ENCODE results near the gene PLAGL1.

PLAGL1 gene

GRCh38 chr6:143965503-143966171 lies 42.4 kb downstream of the PLAGL1 start:
- no peak for DNase-seq (ENCODE audit: low read depth)

- no peak for DNase-seq (ENCODE audit: low read depth)
Measured at GRCh38 chr6:143964674-143965081, 43.4 kb downstream of the PLAGL1 start.

- DNase-seq (ENCODE audit: low read depth), result no peak
Measured at GRCh38 chr6:143963158-143963919, 44.7 kb downstream of the PLAGL1 start.

GRCh38 chr6:143961886-143962878 lies 45.9 kb downstream of the PLAGL1 start:
- no peak for DNase-seq (ENCODE audit: low read depth)

GRCh38 chr6:143961066-143961465 lies 47.0 kb downstream of the PLAGL1 start:
- DNase-seq (ENCODE audit: low read depth), result no peak

- no peak for DNase-seq (ENCODE audit: low read depth)
Measured at GRCh38 chr6:143959927-143960326, 48.1 kb downstream of the PLAGL1 start.

GRCh38 chr6:143958839-143959399 lies 49.1 kb downstream of the PLAGL1 start:
- DNase-seq (ENCODE audit: low read depth), result no peak

GRCh38 chr6:143957679-143958274 lies 50.3 kb downstream of the PLAGL1 start:
- no peak for DNase-seq (ENCODE audit: low read depth)

GRCh38 chr6:143955971-143956370 lies 52.1 kb downstream of the PLAGL1 start:
- DNase-seq (ENCODE audit: low read depth), result no peak

GRCh38 chr6:143953922-143954321 lies 54.1 kb downstream of the PLAGL1 start:
- no peak for DNase-seq (ENCODE audit: low read depth)

- DNase-seq (ENCODE audit: low read depth), result no peak
Measured at GRCh38 chr6:143952947-143953701, 54.9 kb downstream of the PLAGL1 start.

GRCh38 chr6:143952060-143952778 lies 55.8 kb downstream of the PLAGL1 start:
- no peak for DNase-seq (ENCODE audit: low read depth)

GRCh38 chr6:143950875-143951274 lies 57.2 kb downstream of the PLAGL1 start:
- no peak for DNase-seq (ENCODE audit: low read depth)

- DNase-seq (ENCODE audit: low read depth), result no peak
Measured at GRCh38 chr6:143949962-143950361, 58.1 kb downstream of the PLAGL1 start.

- DNase-seq (ENCODE audit: low read depth), result no peak
Measured at GRCh38 chr6:143949535-143949934, 58.5 kb downstream of the PLAGL1 start.

- DNase-seq (ENCODE audit: low read depth), result no peak
Measured at GRCh38 chr6:143948208-143948607, 59.9 kb downstream of the PLAGL1 start.

- peak; percentile 36 for DNase-seq (ENCODE audit: low read depth)
Measured at GRCh38 chr6:143941852-143942627, 66.0 kb downstream of the PLAGL1 start.

GRCh38 chr6:143940011-143940597 lies 68.0 kb downstream of the PLAGL1 start:
- peak; percentile 26 for DNase-seq (ENCODE audit: low read depth)

- no peak for DNase-seq (ENCODE audit: low read depth)
Measured at GRCh38 chr6:143939364-143939763, 68.7 kb downstream of the PLAGL1 start.
